H1 (cell line): ENCODE data around the gene TTLL9.

Source experiments
- JUN ChIP-seq: IDR thresholded peaks from 2 replicates; pipeline ENCODE4 v1.6.1; 2011; ENCODE audit warnings: low read depth, mild to moderate bottlenecking, improper control_type of control experiment, low read length
- NRF1 ChIP-seq: IDR thresholded peaks from 2 replicates; pipeline ENCODE4 v1.6.1; 2011; ENCODE audit warnings: mild to moderate bottlenecking, low read depth, low read length, improper control_type of control experiment
- TF ChIP-seq, protein P1 (sequence below), 3 experiments: IDR thresholded peaks; 1 replicate in 2 of 3; 2 replicates in 1 of 3; pipeline versions ENCODE4 v1.5.1 to v1.6.1; 2011; ENCODE audit warnings: low read length in 3 of 3, mild to moderate bottlenecking in 3 of 3, inconsistent platforms in 2 of 3, low read depth in 1 of 3, moderate library complexity in 1 of 3; ENCODE audit not compliant: insufficient read depth in 1 of 3; ENCODE audit errors: control extremely low read depth in 1 of 3

DNA sequence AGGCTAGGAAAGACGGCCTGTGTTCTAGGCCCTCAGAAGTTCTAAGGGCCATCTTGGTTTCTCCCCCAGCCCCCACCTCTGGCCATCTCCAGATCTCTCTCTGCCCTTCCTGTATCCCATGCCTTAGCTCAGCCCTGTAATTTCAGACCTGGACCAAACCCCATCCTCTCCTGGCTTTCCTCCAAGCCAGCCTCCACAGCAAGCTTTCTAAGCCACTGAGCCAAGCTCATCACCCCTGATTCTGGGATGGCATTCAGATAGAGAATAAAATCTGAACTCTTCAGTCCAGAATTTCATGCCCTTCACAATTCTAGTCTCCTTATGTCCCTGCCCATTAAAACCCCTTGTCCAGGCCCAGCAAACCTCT, 120.9 kb downstream of the TTLL9 start:
- TF ChIP-seq, protein P1, sequence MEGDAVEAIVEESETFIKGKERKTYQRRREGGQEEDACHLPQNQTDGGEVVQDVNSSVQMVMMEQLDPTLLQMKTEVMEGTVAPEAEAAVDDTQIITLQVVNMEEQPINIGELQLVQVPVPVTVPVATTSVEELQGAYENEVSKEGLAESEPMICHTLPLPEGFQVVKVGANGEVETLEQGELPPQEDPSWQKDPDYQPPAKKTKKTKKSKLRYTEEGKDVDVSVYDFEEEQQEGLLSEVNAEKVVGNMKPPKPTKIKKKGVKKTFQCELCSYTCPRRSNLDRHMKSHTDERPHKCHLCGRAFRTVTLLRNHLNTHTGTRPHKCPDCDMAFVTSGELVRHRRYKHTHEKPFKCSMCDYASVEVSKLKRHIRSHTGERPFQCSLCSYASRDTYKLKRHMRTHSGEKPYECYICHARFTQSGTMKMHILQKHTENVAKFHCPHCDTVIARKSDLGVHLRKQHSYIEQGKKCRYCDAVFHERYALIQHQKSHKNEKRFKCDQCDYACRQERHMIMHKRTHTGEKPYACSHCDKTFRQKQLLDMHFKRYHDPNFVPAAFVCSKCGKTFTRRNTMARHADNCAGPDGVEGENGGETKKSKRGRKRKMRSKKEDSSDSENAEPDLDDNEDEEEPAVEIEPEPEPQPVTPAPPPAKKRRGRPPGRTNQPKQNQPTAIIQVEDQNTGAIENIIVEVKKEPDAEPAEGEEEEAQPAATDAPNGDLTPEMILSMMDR (IDR thresholded peaks at IDR 0.05; ENCODE audit: control extremely low read depth in 1 of 3, insufficient read depth in 1 of 3, low read depth in 1 of 3, low read length in 3 of 3) = no peak
- TF ChIP-seq JUN (no peak), NRF1 (no peak)
